BLaER1 (cell line): Measurements from ENCODE around the gene LIN37.

Experiments used
- H3K27ac ChIP-seq: shearing (Covaris generic); formaldehyde crosslinking; 2 replicates; pipeline ENCODE4 v1.8.1; 2022
- H3K27me3 ChIP-seq: shearing (Covaris generic); formaldehyde crosslinking; 2 replicates; pipeline ENCODE4 v1.8.1; 2022
- H3K36me3 ChIP-seq: shearing (Covaris generic); formaldehyde crosslinking; 2 replicates; pipeline ENCODE4 v1.8.1; 2022
- H3K4me1 ChIP-seq: shearing (Covaris generic); formaldehyde crosslinking; 2 replicates; pipeline ENCODE4 v1.8.1; 2022
- H3K4me2 ChIP-seq: shearing (Covaris generic); formaldehyde crosslinking; 2 replicates; pipeline ENCODE4 v1.8.1; 2022
- H3K4me3 ChIP-seq: shearing (Covaris generic); formaldehyde crosslinking; 2 replicates; pipeline ENCODE4 v1.8.1; 2022
- H3K9ac ChIP-seq: shearing (Covaris generic); formaldehyde crosslinking; 2 replicates; pipeline ENCODE4 v1.8.1; 2022
- H3K9me3 ChIP-seq: shearing (Covaris generic); formaldehyde crosslinking; 2 replicates; pipeline ENCODE4 v1.8.1; 2022
- H4K20me1 ChIP-seq: shearing (Covaris generic); formaldehyde crosslinking; 2 replicates; pipeline ENCODE4 v1.8.1; 2022
- Cebpa-rat ChIP-seq: shearing (Covaris generic); IDR thresholded peaks from 2 replicates; pipeline ENCODE4 v1.8.1; 2022

LIN37 gene

GRCh38 chr19:35727053-35727955 is 21.1 kb upstream of the LIN37 start:
- no peaks in the 10 kb centered on the region for H3K9me3 ChIP-seq
- no peak overlapping the region for H3K4me2 ChIP-seq
- H3K27me3 ChIP-seq, result no peaks in the 10 kb centered on the region
- H3K9ac ChIP-seq, result no peak overlapping the region
- no peak for TF ChIP-seq Cebpa-rat
- H3K4me1 ChIP-seq, result no peaks in the 10 kb centered on the region
- H3K27ac ChIP-seq, result no peak overlapping the region
- no peak overlapping the region for H3K4me3 ChIP-seq
- H3K36me3 ChIP-seq, result peaks cover 100% of the 10 kb centered on the region
- H4K20me1 ChIP-seq, result peaks cover 82% of the 10 kb centered on the region

DNA sequence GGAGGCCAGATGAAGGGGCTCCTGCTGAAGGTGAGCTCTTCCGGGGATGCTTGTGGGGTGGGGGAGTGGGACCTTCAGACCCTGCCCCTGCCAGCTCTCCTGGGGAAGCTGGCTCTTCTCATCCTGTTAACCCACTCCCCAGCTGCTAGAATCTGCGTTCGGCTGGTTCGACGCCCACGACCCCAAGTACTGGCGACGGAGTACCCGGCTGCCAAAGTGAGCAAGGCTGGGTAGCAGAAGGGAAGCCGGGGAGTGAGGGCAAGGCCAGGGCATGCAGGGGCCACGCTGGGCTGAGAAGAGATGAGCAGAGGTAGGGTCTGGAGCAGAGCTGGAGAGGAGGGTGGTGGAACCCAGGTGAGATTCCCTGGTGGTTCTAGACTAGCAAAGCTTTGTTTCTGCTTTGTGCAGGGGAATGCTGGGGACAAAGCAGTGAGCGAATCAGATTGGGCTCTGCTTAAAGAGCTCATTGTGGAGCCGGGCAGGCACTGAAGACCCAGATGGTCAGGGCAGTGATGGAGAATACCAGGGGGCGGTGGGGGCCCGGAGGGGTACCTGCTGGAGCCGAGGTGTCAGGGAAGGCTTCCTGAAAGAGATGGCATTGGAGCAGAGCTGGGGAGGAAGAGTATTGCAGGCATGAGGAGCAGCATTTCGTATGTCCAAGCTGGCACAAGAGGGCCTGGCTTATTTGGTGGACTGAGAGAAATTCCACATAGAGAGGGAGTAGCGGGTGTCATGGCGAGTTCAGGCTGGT is 20.2 kb upstream of the LIN37 start:
- Histone ChIP-seq H3K9ac (no peak overlapping the region), H3K4me1 (no peaks in the 10 kb centered on the region), H3K27me3 (no peaks in the 10 kb centered on the region), H4K20me1 (peaks cover 80% of the 10 kb centered on the region), H3K9me3 (no peaks in the 10 kb centered on the region), H3K27ac (no peak overlapping the region), H3K4me2 (no peak overlapping the region), H3K4me3 (no peak overlapping the region), H3K36me3 (peaks cover 99% of the 10 kb centered on the region)
- no peak for TF ChIP-seq Cebpa-rat

GRCh38 chr19:35729021-35729420 is 19.4 kb upstream of the LIN37 start:
- no peak overlapping the region for H3K4me2 ChIP-seq
- H3K36me3 ChIP-seq, result peaks cover 98% of the 10 kb centered on the region
- H3K27me3 ChIP-seq, result no peaks in the 10 kb centered on the region
- no peak for TF ChIP-seq Cebpa-rat
- no peaks in the 10 kb centered on the region for H3K9me3 ChIP-seq
- H3K27ac ChIP-seq, result no peak overlapping the region
- H3K9ac ChIP-seq, result no peak overlapping the region
- no peaks in the 10 kb centered on the region for H3K4me1 ChIP-seq
- H3K4me3 ChIP-seq, result no peak overlapping the region
- H4K20me1 ChIP-seq, result peaks cover 77% of the 10 kb centered on the region

- Histone ChIP-seq H4K20me1 (peaks cover 77% of the 10 kb centered on the region), H3K9ac (no peak overlapping the region), H3K4me2 (no peak overlapping the region), H3K27me3 (no peaks in the 10 kb centered on the region), H3K27ac (no peak overlapping the region), H3K9me3 (no peaks in the 10 kb centered on the region), H3K4me3 (no peak overlapping the region), H3K4me1 (no peaks in the 10 kb centered on the region), H3K36me3 (peaks cover 98% of the 10 kb centered on the region)
- TF ChIP-seq Cebpa-rat, result no peak
Observed at GRCh38 chr19:35729763-35730162, 18.6 kb upstream of the LIN37 start.

- Histone ChIP-seq H3K9ac (no peak overlapping the region), H3K4me2 (no peak overlapping the region), H3K4me1 (0 out of 2 replicates have a peak, but pooled peaks cover 2% of the 10 kb centered on the region), H3K27ac (no peak overlapping the region), H3K9me3 (no peaks in the 10 kb centered on the region), H3K4me3 (no peak overlapping the region), H3K27me3 (no peaks in the 10 kb centered on the region), H4K20me1 (peaks cover 77% of the 10 kb centered on the region), H3K36me3 (peaks cover 98% of the 10 kb centered on the region)
- no peak for TF ChIP-seq Cebpa-rat
Observed at GRCh38 chr19:35730326-35730725, 18.1 kb upstream of the LIN37 start.

DNA sequence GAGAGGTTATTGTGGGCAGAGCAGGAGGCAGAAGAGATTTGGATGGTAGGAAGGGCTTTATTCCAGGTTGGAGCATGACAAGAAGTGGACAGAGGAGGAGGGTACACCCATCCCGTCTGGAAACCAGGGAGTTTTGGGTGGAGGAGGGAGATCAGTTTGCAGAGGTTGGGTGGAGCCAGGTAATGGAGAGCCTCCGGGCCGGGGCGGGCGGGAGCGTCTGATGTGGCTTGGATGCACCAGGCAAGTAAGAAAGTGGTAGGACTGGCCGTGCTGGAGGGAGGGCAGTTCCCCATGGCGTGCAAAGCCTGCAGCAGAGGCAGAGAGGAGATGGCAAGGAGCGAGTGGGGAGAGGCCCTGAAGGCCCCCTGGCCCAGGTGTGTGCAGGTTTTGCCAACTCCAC is 17.0 kb upstream of the LIN37 start:
- H3K27ac ChIP-seq, result no peak overlapping the region
- TF ChIP-seq Cebpa-rat, result no peak
- no peak overlapping the region for H3K9ac ChIP-seq
- H4K20me1 ChIP-seq, result peaks cover 83% of the 10 kb centered on the region
- H3K4me3 ChIP-seq, result no peak overlapping the region
- no peaks in the 10 kb centered on the region for H3K27me3 ChIP-seq
- H3K9me3 ChIP-seq, result no peaks in the 10 kb centered on the region
- no peak overlapping the region for H3K4me2 ChIP-seq
- H3K36me3 ChIP-seq, result peaks cover 98% of the 10 kb centered on the region
- H3K4me1 ChIP-seq, result peaks cover 12% of the 10 kb centered on the region

DNA sequence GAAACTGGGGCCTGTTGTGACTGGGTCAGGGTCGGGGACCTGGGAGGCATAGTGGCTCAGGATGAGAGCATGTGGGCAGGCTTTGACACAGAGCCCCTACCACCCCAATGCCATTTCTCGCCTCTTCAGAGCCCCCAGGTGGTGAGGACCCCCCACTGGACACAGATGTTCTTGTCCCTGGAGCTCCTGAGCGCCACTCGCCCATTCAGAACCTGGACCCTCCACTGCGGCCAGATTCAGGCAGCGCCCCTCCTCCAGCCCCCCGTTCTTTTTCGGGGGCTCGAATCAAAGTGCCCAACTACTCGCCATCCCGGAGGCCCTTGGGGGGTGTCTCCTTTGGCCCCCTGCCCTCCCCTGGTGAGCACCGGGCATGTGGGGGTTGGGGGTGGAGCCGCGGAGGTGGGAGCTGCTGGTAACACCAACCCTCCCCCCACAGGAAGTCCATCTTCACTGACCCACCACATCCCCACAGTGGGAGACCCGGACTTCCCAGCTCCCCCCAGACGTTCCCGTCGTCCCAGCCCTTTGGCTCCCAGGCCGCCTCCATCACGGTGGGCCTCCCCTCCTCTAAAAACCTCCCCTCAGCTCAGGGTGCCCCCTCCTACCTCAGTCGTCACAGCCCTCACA is 16.5 kb upstream of the LIN37 start:
- H3K36me3 ChIP-seq, result peaks cover 98% of the 10 kb centered on the region
- H3K4me3 ChIP-seq, result no peak overlapping the region
- peaks cover 89% of the 10 kb centered on the region for H4K20me1 ChIP-seq
- H3K9ac ChIP-seq, result no peak overlapping the region
- H3K27ac ChIP-seq, result no peak overlapping the region
- TF ChIP-seq Cebpa-rat, result no peak
- peaks cover 17% of the 10 kb centered on the region for H3K4me1 ChIP-seq
- H3K4me2 ChIP-seq, result no peak overlapping the region
- no peaks in the 10 kb centered on the region for H3K9me3 ChIP-seq
- no peaks in the 10 kb centered on the region for H3K27me3 ChIP-seq

- Histone ChIP-seq H3K27me3 (no peaks in the 10 kb centered on the region), H3K9ac (no peak overlapping the region), H3K27ac (no peak overlapping the region), H4K20me1 (peaks cover 89% of the 10 kb centered on the region), H3K4me2 (no peak overlapping the region), H3K36me3 (peaks cover 98% of the 10 kb centered on the region), H3K4me1 (peaks cover 25% of the 10 kb centered on the region), H3K4me3 (no peak overlapping the region), H3K9me3 (no peaks in the 10 kb centered on the region)
- TF ChIP-seq Cebpa-rat, result no peak
Observed at GRCh38 chr19:35732540-35733179, 15.7 kb upstream of the LIN37 start.
